HFFc6 (cell line): ENCODE results near the gene ZC3H14. TPM values are rescaled to one million over a fixed set of nuclear protein-coding genes. Genes with fewer than 3 reads are reported as not detected.
A peak's percentile ranks its signal among the peaks of the same experiment; 100 is the strongest.
"Not testable (repeated sequence)": the region's sequence is repeated elsewhere in the genome, so short reads cannot be mapped to it uniquely, and the experiment has no call there.

Source experiments
- DNase-seq: peaks from one replicate; pipeline ENCODE4 v3.0.0-alpha.2; 2018
- H3K27ac Mint-ChIP-seq: 2 replicates; pipeline ENCODE4 v1.8.0; 2020; ENCODE audit warnings: mild to moderate bottlenecking, mixed read lengths
- H3K27me3 Mint-ChIP-seq: 2 replicates; pipeline ENCODE4 v1.8.0; 2021; ENCODE audit warnings: mild to moderate bottlenecking, moderate library complexity, mixed read lengths; ENCODE audit not compliant: insufficient read depth
- H3K36me3 Mint-ChIP-seq: 2 replicates; pipeline ENCODE4 v1.8.0; 2021; ENCODE audit warnings: low read depth, mixed read lengths
- H3K4me1 Mint-ChIP-seq: 2 replicates; pipeline ENCODE4 v1.8.0; 2020; ENCODE audit warnings: low read depth, mixed read lengths
- H3K4me3 Mint-ChIP-seq: 2 replicates; pipeline ENCODE4 v1.8.0; 2020; ENCODE audit warnings: mild to moderate bottlenecking, moderate library complexity, mixed read lengths
- H3K9me3 Mint-ChIP-seq: 2 replicates; pipeline ENCODE4 v1.8.0; 2020; ENCODE audit warnings: mild to moderate bottlenecking, mixed read lengths
- CTCF ChIP-seq: fragments of 200-600 bp; sonication (generic); IDR thresholded peaks from 2 replicates; pipeline ENCODE4 v1.5.0; 2021; ENCODE audit warnings: antibody characterized with exemption, mild to moderate bottlenecking
- total RNA-seq, 6 experiments: library from RNA; stranded (reverse); fragmentation: NEBNext Ultra II Directional; extraction: Animal tissue kit (Norgen Biotek cat#: 25700); gene quantifications; 2 replicates in 1 of 6; 3 replicates in 5 of 6; pipeline ENCODE4 v1.2.3, GENCODE V29; 2021

ZC3H14 gene
- total RNA-seq, 6 experiments from 2014 or later: 56.4 to 65.1 (median 58.9) TPM

GRCh38 chr14:88521818-88522217, 41.0 kb upstream of the ZC3H14 start:
- no peaks in the 10 kb centered on the region for H3K9me3 Mint-ChIP-seq
- H3K36me3 Mint-ChIP-seq: peaks cover 20% of the 10 kb centered on the region
- H3K4me1 Mint-ChIP-seq: peaks cover 45% of the 10 kb centered on the region
- peak overlapping the region; percentile 80 for H3K27ac Mint-ChIP-seq
- no peak overlapping the region for H3K4me3 Mint-ChIP-seq
- TF ChIP-seq CTCF: no peak
- DNase-seq: peak; percentile 20
- no peaks in the 10 kb centered on the region for H3K27me3 Mint-ChIP-seq

GRCh38 chr14:88522393-88522792, 40.4 kb upstream of the ZC3H14 start:
- Mint-ChIP-seq H3K4me3 (no peak overlapping the region), H3K27me3 (no peaks in the 10 kb centered on the region), H3K4me1 (peaks cover 45% of the 10 kb centered on the region), H3K36me3 (peaks cover 20% of the 10 kb centered on the region), H3K9me3 (no peaks in the 10 kb centered on the region), H3K27ac (peak overlapping the region; percentile 80)
- TF ChIP-seq CTCF: no peak
- no peak for DNase-seq

GRCh38 chr14:88529889-88530288, 32.9 kb upstream of the ZC3H14 start:
- peaks cover 29% of the 10 kb centered on the region for H3K36me3 Mint-ChIP-seq
- H3K4me3 Mint-ChIP-seq, DNase-seq, H3K9me3 Mint-ChIP-seq, H3K27ac Mint-ChIP-seq, H3K4me1 Mint-ChIP-seq, H3K27me3 Mint-ChIP-seq: not testable (repeated sequence)

GRCh38 chr14:88533064-88533602, 29.7 kb upstream of the ZC3H14 start:
- Mint-ChIP-seq H3K27ac (no peak overlapping the region), H3K9me3 (no peaks in the 10 kb centered on the region; the same call in 1 of the 2 replicates), H3K36me3 (peaks cover 30% of the 10 kb centered on the region), H3K27me3 (no peaks in the 10 kb centered on the region), H3K4me1 (peaks cover 11% of the 10 kb centered on the region), H3K4me3 (no peak overlapping the region)
- no peak for DNase-seq
- no peak for TF ChIP-seq CTCF

- Mint-ChIP-seq H3K36me3 (peaks cover 18% of the 10 kb centered on the region), H3K9me3 (no peaks in the 10 kb centered on the region), H3K4me3 (no peak overlapping the region), H3K27me3 (no peaks in the 10 kb centered on the region), H3K27ac (peak overlapping the region; percentile 8; the same call in 1 of the 2 replicates), H3K4me1 (peaks cover 11% of the 10 kb centered on the region)
- DNase-seq: no peak
- TF ChIP-seq CTCF: peak; percentile 39
Measured at GRCh38 chr14:88535149-88535548, 27.7 kb upstream of the ZC3H14 start.

GRCh38 chr14:88535813-88536212, 27.0 kb upstream of the ZC3H14 start:
- Mint-ChIP-seq H3K9me3 (no peaks in the 10 kb centered on the region), H3K4me3 (no peak overlapping the region), H3K36me3 (peaks cover 13% of the 10 kb centered on the region), H3K27ac (no peak overlapping the region), H3K27me3 (no peaks in the 10 kb centered on the region), H3K4me1 (peaks cover 12% of the 10 kb centered on the region)
- no peak for TF ChIP-seq CTCF
- DNase-seq: no peak
